Medulla oblongata (tissue), 1 donor: ENCODE results near the gene ADARB2.

Experiments used
- DNase-seq: peaks from one replicate; pipeline ENCODE4 v3.0.0-alpha.2; 2015; ENCODE audit errors: extremely low spot score

Gene ADARB2

DNA sequence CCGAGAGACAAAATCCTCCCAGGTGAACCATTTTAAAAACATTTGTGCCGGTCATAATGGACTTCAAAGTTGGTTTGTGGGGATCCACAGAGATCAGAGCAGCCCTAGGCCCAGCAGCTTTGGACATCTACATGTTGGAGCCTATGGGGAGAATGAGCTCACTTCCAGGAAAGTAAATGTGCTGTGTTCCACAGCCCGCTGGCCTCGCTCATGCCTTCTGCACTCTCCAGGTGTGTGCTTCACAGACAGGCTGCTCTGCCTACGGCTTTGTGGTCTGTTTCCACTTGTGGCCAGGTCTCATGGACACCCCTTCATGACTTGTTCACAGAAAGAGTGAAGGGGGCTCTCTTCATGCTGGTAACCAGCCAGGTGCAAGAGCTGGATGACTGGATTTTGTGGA is 141.6 kb downstream of the ADARB2 start:
- DNase-seq = no peak

DNA sequence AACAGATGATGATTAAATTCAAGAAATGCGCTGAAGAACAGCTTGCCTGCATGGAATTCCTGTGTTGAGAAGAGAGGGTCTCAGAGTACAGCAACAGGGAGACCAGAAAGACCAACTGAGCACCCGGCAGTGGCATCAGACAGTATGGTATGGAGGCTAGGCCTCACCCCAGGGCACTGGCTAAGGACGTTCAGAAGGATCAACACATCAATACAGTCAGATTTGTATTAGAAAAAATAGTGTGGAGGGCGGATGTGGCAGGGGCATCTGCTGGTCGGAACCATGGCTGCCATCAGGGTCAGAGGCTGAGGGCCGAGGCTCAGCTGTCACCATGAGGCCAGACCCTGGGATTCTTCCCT is 142.1 kb downstream of the ADARB2 start:
- no peak for DNase-seq

GRCh38 chr10:1594372-1595241 is 142.7 kb downstream of the ADARB2 start:
- no peak for DNase-seq

DNA sequence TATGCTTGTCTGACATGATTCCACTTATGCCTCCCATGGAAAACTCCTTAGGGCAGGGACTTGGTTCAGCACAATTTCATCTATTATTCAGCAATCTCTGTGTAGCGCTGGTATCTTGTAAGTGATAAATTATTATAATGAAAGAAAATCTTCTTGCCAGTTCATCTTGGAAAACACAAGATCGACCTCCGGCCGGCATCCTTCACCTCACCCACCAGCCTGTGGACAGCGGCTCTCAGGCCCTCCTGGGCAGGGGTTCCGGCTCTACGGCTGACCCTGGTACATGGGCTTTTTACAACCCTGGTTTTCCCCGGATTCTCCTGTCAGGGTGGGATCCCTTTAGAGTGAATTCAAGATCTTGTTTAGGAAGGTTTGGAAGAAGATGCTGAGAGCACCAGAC is 145.6 kb downstream of the ADARB2 start:
- no peak for DNase-seq

DNA sequence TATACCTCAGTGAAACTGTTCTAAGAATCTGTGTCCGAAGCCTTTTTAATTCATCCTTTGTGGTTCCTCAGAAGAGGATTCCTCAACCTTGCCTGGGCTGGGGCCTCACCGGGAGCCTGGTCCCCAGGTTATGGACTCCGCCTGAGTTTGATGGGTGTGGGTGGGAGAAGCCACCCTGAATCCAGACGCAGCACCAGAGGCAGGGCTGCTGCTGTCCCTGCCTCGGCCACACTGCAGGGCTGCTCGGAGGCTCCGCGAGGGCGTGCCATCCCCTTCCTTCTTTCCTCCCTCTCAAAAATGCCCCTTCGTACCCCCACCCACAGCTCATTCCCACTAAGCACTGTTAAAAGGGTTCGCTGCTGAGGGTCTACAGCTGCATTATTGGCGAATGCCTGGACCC is 146.3 kb downstream of the ADARB2 start:
- no peak for DNase-seq

- no peak for DNase-seq
These were observed 148.1 kb downstream of the ADARB2 start for GRCh38 chr10:1589257-1589656.

GRCh38 chr10:1582739-1583138 is 154.6 kb downstream of the ADARB2 start:
- DNase-seq = no peak

- DNase-seq = no peak
These were observed 156.1 kb downstream of the ADARB2 start for GRCh38 chr10:1581189-1581588.

GRCh38 chr10:1579671-1580070 is 157.7 kb downstream of the ADARB2 start:
- DNase-seq = no peak

GRCh38 chr10:1579141-1579491 is 158.2 kb downstream of the ADARB2 start:
- DNase-seq = no peak

GRCh38 chr10:1578392-1579140 is 158.8 kb downstream of the ADARB2 start:
- no peak for DNase-seq

DNA sequence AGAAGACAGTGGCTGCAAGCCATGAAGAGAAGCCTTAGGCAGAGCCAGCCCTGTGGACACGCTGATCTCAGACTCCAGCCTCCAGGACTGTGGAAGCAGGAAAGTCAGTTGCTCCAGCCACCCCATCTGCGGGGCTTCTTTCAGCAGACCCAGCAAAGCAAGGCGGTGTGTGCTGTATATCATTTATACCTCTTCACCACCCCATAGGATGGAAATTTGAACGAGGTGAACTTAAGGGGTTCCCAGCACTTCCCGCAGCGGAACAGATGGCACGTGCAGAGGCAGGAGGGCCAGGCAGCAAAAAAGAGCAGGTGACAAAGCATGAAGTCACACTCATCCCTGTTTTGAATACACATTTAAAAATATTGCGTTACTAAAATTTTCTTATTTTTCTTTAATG is 159.4 kb downstream of the ADARB2 start:
- no peak for DNase-seq

- no peak for DNase-seq
These were observed 160.0 kb downstream of the ADARB2 start for GRCh38 chr10:1577373-1577770.

DNA sequence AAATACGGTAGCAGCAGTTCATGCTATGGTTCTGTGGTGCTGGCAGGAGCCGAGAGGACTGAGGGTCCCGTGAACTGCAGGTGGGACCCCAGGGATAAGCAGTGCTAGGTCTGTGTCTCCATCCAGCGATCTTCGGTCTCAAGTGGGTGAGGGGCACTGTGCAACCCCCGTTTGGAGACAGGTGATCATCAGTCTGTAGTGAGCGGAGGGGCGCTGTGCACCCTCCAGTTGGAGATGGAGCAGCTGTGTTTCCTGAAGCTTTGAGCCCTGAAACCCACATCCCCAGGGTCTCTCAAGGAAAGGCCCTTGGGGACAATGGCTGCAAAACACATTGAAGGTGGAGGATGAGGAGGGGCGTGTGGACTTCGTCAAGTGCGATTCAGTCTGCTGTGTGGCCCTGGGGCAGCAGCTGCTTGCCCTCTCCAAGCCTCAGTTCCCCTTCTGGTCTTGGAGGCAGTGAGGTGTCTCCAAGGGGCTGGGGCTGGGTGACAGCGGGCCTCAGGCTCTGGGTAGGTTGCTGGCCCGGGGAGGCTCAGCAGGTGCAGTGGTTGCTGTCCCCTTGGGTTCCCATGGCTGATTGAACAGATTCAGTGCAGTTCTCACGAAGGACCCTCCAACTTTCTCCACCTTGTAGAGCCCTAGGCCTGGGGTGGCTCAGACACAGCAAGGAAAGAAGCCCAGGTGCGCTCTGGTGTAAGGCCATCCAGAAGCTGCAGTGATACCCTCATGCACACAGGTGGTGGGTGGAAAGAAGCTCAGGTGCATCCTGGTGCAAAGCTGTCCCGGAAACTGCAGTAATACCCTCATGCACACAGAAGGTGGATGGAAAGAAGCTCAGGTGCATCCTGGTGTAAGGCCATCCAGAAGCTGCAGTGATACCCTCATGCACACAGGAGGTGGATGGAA is 160.6 kb downstream of the ADARB2 start:
- DNase-seq = no peak

- no peak for DNase-seq
These were observed 161.7 kb downstream of the ADARB2 start for GRCh38 chr10:1575481-1576244.

DNA sequence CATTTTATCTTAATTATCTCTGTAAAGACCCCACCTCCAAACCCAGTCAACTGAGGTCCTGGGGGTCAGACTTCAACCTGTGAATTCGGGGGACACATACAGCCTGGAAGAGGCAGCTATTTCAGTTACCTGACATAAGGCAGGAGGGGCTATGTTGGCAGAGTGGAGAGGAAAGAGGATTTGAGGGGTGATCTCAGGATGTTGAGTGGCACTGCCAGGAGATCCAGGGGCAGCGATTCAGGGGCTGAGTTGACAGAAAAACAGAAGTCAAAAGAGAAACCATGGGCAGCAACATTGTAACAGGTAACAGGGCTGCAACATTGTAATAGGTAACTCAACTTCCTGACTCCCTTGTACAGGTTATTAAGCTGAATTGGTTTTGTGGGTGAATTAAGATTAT is 162.6 kb downstream of the ADARB2 start:
- no peak for DNase-seq

DNA sequence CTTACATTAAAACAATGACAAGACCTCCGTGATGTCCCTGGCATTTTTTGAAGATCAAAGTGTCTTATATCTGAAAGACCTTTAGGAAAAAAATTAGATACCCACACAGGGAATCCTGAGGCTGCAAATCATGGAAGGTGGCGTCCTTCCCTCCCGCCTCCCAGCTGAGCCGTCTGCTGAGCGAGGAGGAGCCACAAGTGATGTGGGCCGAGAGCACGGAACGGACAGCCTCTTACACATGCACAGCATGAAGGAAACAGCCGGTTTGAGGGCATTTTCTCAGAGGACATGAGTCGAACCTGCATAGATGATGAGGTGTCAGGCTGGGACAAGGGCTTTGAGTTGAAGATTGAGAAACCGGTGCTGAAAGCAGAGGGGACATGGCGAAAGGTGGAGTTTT is 163.3 kb downstream of the ADARB2 start:
- DNase-seq = no peak

GRCh38 chr10:1573334-1573969 is 163.9 kb downstream of the ADARB2 start:
- no peak for DNase-seq

DNA sequence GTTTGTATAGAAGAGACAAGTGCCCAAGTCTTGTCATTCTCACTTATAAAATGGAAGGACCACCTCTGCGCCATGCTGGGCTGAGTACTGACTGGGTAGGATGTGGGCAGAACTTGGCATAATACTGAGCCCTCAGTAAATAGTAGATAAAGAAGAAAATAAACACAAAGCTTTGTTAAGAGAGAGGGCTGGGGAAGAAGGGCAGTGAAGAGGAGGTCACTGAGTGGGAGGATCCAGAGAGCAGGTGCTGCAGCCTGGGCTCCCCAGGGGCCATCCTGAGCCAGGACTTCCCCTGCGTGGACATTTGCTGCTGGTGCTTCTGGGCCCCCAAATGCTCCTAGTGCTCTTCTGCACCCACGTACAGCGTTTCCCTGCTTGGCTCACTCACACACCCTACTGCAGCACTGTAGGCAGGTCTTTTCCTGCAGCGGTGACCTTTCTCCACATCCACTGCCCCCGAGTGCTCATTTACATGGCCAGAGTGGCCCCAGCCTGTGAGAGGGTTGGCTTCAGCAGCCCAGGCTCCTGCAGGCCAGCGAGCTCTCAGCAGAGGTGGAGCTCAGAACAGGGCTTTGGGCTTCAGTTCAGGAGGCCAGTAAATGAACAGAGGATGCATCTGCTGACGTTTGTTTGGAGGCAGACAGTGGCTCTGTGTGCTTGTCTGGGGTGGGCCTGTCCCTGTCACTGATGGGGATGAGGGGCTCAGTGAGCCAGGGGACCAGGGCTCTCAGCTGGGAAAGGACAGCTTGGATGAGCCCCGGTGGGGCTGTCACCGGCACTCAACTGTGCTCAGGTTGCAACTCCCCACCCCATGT is 164.6 kb downstream of the ADARB2 start:
- no peak for DNase-seq

DNA sequence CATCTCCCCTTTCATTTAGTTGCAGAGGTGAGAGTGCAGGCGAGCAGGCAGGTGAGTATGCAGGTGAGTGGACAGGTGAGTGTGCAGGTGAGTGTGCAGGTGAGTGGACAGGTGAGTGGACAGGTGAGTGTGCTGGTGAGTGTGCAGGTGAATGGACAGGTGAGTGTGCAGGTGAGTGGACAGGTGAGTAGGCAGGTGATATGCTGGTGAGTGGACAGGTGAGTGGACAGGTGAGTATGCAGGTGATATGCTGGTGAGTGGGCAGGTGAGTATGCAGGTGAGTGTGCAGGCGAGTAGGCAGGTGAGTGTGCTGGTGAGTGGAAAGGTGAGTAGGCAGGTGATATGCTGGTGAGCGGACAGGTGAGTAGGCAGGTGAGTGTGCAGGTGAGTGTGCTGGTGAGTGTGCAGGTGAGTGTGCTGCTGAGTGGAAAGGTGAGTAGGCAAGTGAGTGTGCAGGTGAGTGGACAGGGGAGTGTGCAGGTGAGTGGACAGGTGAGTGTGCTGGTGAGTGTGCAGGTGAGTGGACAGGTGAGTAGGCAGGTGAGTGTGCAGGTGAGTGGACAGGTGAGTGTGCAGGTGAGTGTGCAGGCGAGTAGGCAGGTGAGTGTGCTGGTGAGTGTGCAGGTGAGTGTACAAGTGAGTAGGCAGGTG is 165.6 kb downstream of the ADARB2 start:
- no peak for DNase-seq
